ENCODE data around the gene LAMC1. TPM values are rescaled to one million over a fixed set of nuclear protein-coding genes. Genes with fewer than 3 reads are reported as not detected.

LAMC1 gene
- total RNA-seq, 4 donors from 2014 or later = 76.9 to 159 (median 81.0) TPM

DNA sequence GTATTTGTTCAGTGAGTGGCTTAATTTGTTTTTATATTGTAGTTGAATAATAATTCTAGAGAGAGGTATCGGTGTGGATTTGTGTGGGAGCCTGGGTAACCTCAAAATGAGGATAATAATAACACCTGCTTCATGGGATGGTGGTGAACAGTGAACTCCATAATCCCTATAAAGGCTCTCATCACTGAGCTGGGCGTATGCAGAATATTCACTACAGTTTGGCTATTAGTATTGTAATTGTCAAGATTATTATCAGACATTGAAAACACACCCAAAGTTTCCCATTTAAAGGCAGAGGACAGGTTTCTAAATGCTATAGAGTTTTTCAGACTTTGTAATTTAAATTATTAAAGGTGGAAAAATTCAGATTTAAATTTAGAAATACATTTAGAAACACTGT is 155.8 kb downstream of the LAMC1 start:
- TF ChIP-seq, protein P1, sequence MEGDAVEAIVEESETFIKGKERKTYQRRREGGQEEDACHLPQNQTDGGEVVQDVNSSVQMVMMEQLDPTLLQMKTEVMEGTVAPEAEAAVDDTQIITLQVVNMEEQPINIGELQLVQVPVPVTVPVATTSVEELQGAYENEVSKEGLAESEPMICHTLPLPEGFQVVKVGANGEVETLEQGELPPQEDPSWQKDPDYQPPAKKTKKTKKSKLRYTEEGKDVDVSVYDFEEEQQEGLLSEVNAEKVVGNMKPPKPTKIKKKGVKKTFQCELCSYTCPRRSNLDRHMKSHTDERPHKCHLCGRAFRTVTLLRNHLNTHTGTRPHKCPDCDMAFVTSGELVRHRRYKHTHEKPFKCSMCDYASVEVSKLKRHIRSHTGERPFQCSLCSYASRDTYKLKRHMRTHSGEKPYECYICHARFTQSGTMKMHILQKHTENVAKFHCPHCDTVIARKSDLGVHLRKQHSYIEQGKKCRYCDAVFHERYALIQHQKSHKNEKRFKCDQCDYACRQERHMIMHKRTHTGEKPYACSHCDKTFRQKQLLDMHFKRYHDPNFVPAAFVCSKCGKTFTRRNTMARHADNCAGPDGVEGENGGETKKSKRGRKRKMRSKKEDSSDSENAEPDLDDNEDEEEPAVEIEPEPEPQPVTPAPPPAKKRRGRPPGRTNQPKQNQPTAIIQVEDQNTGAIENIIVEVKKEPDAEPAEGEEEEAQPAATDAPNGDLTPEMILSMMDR (IDR thresholded peaks at IDR 0.05) = no peak
- no peak for TF ChIP-seq POLR2A (IDR thresholded peaks at IDR 0.05)
- DNase-seq (ENCODE audit: low spot score in 2 of 2) = no peak
- 41 to 58% methylated on average over 2 of the region's 2 CpGs for WGBS, 2 donors
- H3K4me3 ChIP-seq (ENCODE audit: low read depth, poor library complexity, severe bottlenecking) = no peak overlapping the region
- intact Hi-C loops (cut with DNase I; ENCODE audit: low total_unique reads) = no loop called here

DNA sequence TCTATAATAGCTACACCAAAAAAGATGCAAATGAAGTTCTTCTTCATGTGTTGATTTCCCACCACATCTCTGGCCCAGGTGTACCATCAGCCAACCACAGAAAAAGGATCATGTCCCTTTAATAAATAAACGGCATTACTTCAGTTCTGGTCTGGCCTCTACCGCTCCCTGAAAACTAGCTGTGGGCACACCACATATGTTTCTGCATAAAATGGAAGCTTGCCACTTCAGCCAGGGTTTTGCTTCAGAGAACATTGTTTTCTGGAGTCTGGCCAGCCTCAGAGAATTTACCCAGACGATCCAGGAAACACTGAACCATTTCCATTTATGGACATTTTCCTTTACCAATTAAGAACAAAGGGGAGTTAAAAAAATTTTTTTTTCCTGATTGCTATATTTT is 157.0 kb downstream of the LAMC1 start:
- peak in 1 of 2 donors; percentile 78 for DNase-seq (ENCODE audit: low spot score in 2 of 2)
- no peak for TF ChIP-seq POLR2A (IDR thresholded peaks at IDR 0.05)
- no peak overlapping the region for H3K4me3 ChIP-seq (ENCODE audit: low read depth, poor library complexity, severe bottlenecking)
- intact Hi-C loops (cut with DNase I; ENCODE audit: low total_unique reads) = no loop called here
- WGBS, 2 donors = 2% methylated on average over 3 of the region's 3 CpGs

DNA sequence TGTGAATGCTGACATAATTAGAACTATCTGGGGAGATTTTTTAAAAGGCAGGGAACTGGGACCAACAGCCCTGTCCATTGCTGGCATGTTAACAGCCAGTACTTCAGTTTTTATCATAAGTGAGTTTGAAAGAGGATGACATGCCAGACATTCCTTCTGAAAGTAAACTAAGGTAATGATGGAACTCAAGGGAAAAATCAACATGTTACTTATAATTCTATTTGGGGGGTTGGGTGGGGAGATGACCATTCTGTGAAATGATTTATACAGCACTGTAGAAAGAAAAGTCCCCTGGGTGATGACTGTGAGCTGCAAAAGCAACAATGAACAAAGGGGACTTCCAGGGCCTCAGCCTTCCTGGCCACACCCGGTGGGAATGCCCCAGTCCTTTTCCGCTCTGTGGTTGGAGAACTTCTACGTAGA is 157.4 kb downstream of the LAMC1 start:
- peak in 1 of 2 donors; percentile 47 for DNase-seq (ENCODE audit: low spot score in 2 of 2)
- intact Hi-C loops (cut with DNase I; ENCODE audit: low total_unique reads) = no loop called here
- TF ChIP-seq POLR2A (IDR thresholded peaks at IDR 0.05) = no peak
- TF ChIP-seq, protein P1 (IDR thresholded peaks at IDR 0.05) = no peak
- no peak overlapping the region for H3K4me3 ChIP-seq (ENCODE audit: low read depth, poor library complexity, severe bottlenecking)
- 20 to 24% methylated on average over 3 of the region's 3 CpGs for WGBS, 2 donors

DNA sequence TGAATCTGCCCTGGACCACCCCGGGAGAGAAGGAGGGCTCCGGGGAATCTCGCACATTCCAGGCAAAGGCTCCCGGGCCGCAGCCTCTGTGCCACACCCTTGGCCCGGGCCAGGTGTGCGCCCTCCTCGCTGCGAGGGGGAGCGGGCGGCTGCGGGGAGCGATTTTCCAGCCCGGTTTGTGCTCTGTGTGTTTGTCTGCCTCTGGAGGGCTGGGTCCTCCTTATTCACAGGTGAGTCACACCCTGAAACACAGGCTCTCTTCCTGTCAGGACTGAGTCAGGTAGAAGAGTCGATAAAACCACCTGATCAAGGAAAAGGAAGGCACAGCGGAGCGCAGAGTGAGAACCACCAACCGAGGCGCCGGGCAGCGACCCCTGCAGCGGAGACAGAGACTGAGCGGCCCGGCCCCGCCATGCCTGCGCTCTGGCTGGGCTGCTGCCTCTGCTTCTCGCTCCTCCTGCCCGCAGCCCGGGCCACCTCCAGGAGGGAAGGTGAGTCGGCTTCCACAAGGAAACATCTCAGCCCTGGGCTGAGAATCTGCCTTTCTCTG is 162.8 kb downstream of the LAMC1 start, which contains the start of gene LAMC2:
Gene LAMC2 (plus strand): TSS at position 324 of the 550 bp plus-strand sequence. CDS start 89 bp downstream, at position 413.
- TF ChIP-seq, protein P1 (IDR thresholded peaks at IDR 0.05) = no peak
- no peak for TF ChIP-seq POLR2A (IDR thresholded peaks at IDR 0.05)
- WGBS, 2 donors = 13 to 39% methylated on average over 24 to 29 of the region's 30 CpGs
- peak; percentile 42 to 91 for DNase-seq (ENCODE audit: low spot score in 2 of 2)
- intact Hi-C loops (cut with DNase I; ENCODE audit: low total_unique reads) = no loop called here
- H3K4me3 ChIP-seq (ENCODE audit: low read depth, poor library complexity, severe bottlenecking) = no peak within 1 kb of the TSS

DNA sequence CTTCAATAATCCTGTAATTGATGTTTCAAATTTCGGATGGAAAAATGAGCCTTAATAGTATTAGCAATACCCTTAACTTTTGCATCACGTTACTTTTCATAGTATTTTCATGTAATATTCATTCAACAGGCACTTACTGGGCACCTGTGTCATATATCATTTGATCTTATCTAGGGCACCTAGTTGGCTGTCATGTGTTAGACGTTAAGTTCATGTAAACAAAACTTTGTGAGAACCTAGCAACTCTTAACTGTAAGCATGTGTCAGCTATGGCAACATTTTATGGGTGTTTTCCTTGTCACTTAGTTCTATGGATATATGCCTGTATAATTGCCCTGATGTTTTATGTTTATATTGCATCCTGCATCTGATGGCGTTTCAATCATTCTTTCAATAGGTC is 163.6 kb downstream of the LAMC1 start:
- intact Hi-C loops (cut with DNase I; ENCODE audit: low total_unique reads) = no loop called here
- H3K4me3 ChIP-seq (ENCODE audit: low read depth, poor library complexity, severe bottlenecking) = no peak overlapping the region
- no peak for TF ChIP-seq POLR2A (IDR thresholded peaks at IDR 0.05)
- TF ChIP-seq, protein P1 (IDR thresholded peaks at IDR 0.05) = no peak
- 48 to 52% methylated on average over 4 of the region's 4 CpGs for WGBS, 2 donors
- no peak for DNase-seq (ENCODE audit: low spot score in 2 of 2)

DNA sequence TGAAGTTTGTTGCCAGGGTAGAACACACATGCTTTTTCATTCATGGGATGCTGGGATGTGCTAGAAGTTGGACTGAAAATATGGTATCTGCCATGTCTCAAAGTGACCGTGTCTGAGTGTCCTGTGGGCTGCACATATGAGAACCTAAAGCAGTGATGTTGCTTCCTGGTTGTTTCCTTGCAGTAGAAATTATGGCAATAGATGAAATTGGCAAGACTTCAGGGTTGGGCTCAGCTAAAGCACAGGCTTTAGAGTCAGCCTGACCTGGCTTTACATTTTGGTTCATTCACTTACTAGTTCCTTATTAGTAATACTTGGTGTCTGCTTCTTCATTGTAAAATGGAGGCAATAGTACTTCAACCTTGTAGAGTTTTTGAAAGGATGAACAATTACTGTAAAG is 165.0 kb downstream of the LAMC1 start:
- no peak for DNase-seq (ENCODE audit: low spot score in 2 of 2)
- TF ChIP-seq, protein P1 (IDR thresholded peaks at IDR 0.05) = no peak
- TF ChIP-seq POLR2A (IDR thresholded peaks at IDR 0.05) = no peak
- 72 to 81% methylated on average over 1 of the region's 1 CpG for WGBS, 2 donors

More for the DNA sequence above, 165.0 kb downstream of the LAMC1 start:
- no peak overlapping the region for H3K4me3 ChIP-seq (ENCODE audit: low read depth, poor library complexity, severe bottlenecking)
- intact Hi-C loops (cut with DNase I; ENCODE audit: low total_unique reads) = no loop called here

Measured in lower leg skin (tissue), 4 donors.